Nephron (organoid): ENCODE measurements around the gene LRRC8D.

Source experiments
- H3K27ac Mint-ChIP-seq, 3 experiments: 2 replicates each; pipeline ENCODE4 v1.8.0; 2020; ENCODE audit warnings: mixed read lengths in 3 of 3, mild to moderate bottlenecking in 2 of 3, moderate library complexity in 1 of 3
- H3K27me3 Mint-ChIP-seq: 2 replicates; pipeline ENCODE4 v1.8.0; 2021; ENCODE audit warnings: low read depth, mild to moderate bottlenecking, moderate library complexity, mixed read lengths
- H3K36me3 Mint-ChIP-seq: 2 replicates; pipeline ENCODE4 v1.8.0; 2020; ENCODE audit warnings: low read depth, mixed read lengths
- H3K4me1 Mint-ChIP-seq: 2 replicates; pipeline ENCODE4 v1.8.0; 2020; ENCODE audit warnings: mixed read lengths
- H3K4me3 Mint-ChIP-seq, 3 experiments: 2 replicates each; pipeline ENCODE4 v1.8.0; 2020; ENCODE audit warnings: mild to moderate bottlenecking in 3 of 3, mixed read lengths in 3 of 3, moderate library complexity in 2 of 3
- H3K9me3 Mint-ChIP-seq: 2 replicates; pipeline ENCODE4 v1.8.0; 2020; ENCODE audit warnings: mixed read lengths
- CTCF ChIP-seq, 3 experiments: fragments of 200-600 bp; sonication (generic); IDR thresholded peaks; one replicate each; pipeline ENCODE4 v1.5.0; 2021; ENCODE audit warnings: antibody characterized with exemption in 3 of 3; ENCODE audit not compliant: unreplicated experiment in 3 of 3

Gene LRRC8D

DNA sequence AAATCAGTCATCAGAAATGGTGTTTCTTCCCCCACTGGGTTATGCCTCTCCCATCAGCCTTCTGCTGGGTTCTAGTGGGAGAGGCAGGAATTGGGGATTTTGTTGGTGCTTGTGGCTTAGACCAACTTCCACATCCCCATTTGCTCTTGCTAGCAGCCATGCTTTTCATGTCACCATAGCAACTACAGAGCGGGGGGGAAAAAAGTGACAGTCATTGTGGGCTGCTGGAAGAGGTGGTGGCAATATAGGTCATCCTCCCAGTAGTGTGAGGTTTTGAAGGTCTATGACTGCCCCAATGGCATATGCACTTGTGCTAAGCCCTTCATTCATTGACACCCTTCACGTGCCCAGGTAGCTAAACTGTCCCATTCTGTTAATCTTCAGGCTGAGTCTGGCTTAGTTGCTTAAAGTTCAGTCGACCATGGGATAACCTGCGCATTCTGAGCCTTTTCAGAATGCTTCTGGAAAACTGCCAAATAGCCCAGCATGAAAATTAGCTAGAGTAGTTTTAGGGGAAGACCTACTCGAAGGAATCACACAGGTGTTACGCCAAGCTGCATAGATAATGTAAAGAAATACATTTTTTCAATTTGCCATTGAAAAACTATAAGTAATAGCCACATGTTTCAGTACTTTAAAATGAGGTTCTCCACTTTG lies 120.4 kb downstream of the LRRC8D start:
- no peak overlapping the region for H3K27ac Mint-ChIP-seq
- TF ChIP-seq CTCF (IDR thresholded peaks at IDR 0.05; ENCODE audit: unreplicated experiment in 3 of 3): no peak
- no peak overlapping the region for H3K4me3 Mint-ChIP-seq
- H3K36me3 Mint-ChIP-seq: peaks cover 4% of the 10 kb centered on the region
- no peaks in the 10 kb centered on the region for H3K9me3 Mint-ChIP-seq
- H3K27me3 Mint-ChIP-seq: no peaks in the 10 kb centered on the region
- H3K4me1 Mint-ChIP-seq: peaks cover 23% of the 10 kb centered on the region

DNA sequence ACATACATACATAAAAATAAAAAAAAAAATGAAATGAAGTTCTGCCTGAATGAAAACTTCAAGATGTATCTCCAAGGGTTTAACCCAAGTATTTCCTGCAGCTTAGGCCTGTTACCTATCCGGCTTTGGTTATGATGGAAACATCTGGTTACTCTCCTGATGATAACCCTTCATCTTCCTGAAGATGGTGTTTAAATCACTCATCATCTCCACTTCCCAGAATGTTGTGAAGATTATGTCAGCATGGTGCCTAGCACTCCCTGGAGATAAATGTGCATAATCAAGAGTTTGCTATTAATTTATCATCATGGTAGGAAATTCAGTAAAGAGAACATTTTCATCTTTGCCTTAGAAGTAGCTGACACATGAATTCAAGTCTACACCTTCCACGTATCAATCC lies 121.2 kb downstream of the LRRC8D start:
- Mint-ChIP-seq H3K27me3 (no peaks in the 10 kb centered on the region), H3K9me3 (no peaks in the 10 kb centered on the region), H3K36me3 (peaks cover 4% of the 10 kb centered on the region), H3K4me1 (peaks cover 23% of the 10 kb centered on the region), H3K4me3 (no peak overlapping the region), H3K27ac (peak overlapping the region in 1 of 3 experiments; percentile 40)
- TF ChIP-seq CTCF (IDR thresholded peaks at IDR 0.05; ENCODE audit: unreplicated experiment in 3 of 3): no peak

- Mint-ChIP-seq H3K27me3 (peaks cover 1% of the 10 kb centered on the region), H3K4me3 (no peak overlapping the region), H3K36me3 (peaks cover 4% of the 10 kb centered on the region), H3K4me1 (peaks cover 23% of the 10 kb centered on the region), H3K9me3 (no peaks in the 10 kb centered on the region), H3K27ac (peak overlapping the region; percentile 17 to 73 (median 72))
- no peak for TF ChIP-seq CTCF (IDR thresholded peaks at IDR 0.05; ENCODE audit: unreplicated experiment in 3 of 3)
Measured at GRCh38 chr1:89942825-89943658, 122.2 kb downstream of the LRRC8D start.

DNA sequence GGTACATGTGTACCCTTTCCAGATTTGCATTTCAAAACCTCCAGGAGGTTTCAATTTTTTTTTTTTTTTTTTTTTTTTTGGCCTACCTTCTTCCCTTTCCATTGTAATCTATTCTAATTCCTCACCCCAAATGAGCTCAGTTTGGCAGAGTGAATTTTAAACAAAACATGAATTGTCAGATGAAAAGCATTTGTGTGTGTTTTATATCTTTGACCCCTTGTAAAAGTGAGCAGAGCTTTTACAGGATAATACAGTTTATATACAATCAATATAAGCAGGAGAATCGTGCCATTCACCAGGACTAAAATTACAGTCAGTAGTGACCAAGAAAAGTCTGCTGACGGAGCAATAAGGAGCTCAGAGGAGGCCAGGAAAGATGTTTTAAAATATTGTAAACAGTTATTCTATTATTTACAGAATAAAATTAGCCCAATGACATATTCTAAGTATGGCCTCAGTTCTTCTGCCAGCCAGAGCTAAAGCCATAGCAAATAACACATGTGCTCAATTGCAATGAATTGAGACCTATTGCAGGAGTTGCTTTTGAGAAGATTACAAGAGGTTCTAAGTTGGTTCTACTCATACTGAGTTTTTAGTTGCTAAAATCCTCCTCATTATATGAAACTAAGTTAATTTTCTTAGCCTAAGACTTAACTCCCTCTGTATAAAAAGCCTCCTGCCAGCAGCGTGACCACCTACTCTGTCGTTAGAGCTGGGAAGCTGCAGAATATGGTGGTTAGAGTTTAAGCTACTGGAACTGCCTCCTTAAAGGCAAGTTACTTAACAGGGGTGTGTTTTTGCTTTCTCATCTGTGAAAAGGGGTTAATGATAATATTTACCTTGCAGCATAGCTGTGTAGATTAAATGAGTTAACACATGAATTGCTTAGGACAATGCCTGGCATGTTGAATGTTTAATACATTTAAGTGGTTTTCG lies 123.3 kb downstream of the LRRC8D start:
- no peak for TF ChIP-seq CTCF (IDR thresholded peaks at IDR 0.05; ENCODE audit: unreplicated experiment in 3 of 3)
- Mint-ChIP-seq H3K36me3 (peaks cover 4% of the 10 kb centered on the region), H3K27ac (peak overlapping the region in 2 of 3 experiments; percentile 17 to 86), H3K27me3 (peaks cover 3% of the 10 kb centered on the region), H3K9me3 (no peaks in the 10 kb centered on the region), H3K4me3 (no peak overlapping the region), H3K4me1 (peaks cover 13% of the 10 kb centered on the region)

DNA sequence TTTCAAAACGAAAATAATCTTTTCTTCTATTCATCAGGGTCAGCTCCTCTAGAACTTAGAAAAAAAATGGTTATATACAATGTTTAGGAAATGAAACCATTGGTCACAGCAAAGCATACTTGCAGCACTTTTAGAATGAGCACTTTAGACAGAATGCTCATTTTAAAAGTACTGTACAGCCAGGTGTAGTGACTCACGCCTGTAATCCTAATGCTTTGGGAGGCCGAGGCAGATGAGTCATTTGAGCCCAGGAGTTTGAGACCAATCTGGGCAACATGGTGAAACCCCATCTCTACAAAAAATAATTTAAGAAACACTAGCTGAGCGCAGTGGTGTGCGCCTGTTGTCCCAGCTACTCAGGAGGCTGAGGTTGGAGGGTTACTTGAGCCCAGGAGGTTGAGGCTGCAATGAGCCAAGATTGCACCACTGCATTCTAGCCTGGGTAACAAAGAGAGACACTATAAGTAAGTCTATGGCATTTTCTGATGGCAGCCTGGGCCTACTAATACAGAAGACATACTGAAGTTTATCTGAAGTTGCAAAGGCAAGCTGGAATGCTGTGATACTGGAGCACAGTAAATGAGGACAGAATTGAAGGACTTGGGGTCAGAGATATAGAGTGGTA lies 125.1 kb downstream of the LRRC8D start:
- H3K4me3 Mint-ChIP-seq: no peak overlapping the region
- H3K4me1 Mint-ChIP-seq: peaks cover 12% of the 10 kb centered on the region
- no peaks in the 10 kb centered on the region for H3K9me3 Mint-ChIP-seq
- H3K27me3 Mint-ChIP-seq: peaks cover 3% of the 10 kb centered on the region
- TF ChIP-seq CTCF (IDR thresholded peaks at IDR 0.05; ENCODE audit: unreplicated experiment in 3 of 3): no peak
- no peaks in the 10 kb centered on the region for H3K36me3 Mint-ChIP-seq
- H3K27ac Mint-ChIP-seq: no peak overlapping the region
